ENCODE results near the gene SULT2B1.

Gene SULT2B1

DNA sequence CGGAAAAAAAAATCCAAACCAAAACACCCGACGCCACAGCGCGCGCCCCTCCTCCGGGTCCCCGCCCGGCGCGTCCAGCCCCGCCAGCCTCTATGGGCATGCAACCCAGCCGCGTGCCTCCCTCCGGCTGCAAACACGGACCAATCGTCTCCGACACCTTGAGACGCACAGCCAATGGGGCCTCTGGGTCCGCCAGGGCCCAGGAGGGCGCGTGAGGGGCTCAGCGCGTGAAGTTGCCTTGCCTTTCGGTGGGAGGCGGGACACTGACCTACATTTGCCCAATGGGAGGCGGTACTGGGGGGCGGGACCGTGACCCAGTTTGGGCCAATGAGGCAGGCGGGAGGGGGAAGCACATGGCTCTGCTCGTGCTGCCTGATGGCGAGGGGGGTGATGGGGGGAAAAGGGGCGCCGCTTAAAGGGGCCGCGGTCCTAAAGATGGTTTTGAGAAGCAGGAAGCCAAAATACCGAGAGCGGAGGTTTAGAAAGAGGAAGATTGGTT, 85.5 kb downstream of the SULT2B1 start:
- peak; percentile 99 for DNase-seq

DNA sequence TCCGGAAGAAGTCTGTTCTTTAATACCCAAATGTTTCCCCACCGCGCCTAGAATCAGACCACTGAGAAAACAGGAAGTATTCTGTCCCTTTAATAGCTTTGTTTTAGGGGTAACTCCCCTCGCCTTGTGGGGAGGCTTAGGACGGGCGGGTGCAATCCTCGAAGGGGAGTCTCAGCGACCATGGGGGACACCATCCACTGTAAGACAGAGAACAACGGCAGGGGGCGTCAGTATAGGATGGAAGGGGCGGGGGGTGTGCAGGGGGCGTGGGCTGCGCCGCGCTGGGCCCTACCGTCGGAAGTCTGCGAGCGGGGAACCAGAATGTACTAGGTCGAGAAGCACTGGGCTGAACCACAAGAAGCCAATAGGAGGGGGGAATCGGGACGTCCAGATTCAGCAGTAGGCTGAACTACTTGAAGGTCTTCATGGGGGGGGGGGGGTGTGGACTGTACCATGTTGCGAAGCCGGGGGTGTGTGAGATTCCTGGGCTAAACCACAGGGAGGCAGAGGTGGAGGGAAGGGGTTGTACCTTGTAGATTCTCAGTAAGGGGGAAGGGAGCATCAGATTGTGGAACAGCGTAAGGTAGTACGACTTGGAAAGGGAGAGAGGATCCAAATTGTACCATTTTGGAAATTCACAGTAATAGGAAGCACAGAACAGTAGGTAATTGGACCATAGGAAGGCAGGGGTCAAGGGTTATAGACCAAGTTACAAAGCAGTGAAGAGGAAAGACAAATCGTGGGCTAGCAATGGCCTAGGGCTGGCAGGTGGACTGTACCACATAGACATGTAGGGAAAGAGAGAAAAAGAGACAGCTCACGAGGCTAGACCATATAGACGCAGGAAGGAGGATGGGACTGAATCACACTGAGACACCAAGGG, 86.2 kb downstream of the SULT2B1 start:
- peak; percentile 71 for DNase-seq

DNA sequence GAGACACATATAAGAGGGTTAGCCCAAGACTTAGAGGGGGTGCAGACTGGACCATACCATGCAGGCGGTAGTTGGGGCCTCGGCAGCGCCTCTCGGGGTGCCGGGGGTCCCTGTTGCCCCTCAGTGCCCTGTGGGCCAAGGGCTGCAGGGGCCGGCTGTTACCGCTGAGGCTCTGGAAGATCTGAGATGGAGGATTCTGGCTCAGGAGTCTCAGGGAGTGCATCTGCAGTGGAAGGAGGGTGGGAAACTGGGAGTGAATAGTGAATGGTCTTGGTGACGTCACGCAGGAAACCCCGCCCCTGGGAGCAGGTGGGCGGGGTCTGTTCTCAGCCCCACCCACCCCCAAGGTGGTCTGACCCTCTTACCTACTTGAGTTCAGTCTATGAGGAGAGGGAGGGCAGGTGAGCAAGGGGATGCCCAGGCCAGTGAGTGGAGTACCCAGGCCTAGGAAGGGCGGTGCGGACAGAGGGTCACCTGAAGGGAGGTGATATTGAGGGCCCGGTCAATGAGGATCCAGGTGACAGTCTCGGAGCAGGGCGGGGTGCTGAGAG, 86.9 kb downstream of the SULT2B1 start:
- no peak for DNase-seq

DNA sequence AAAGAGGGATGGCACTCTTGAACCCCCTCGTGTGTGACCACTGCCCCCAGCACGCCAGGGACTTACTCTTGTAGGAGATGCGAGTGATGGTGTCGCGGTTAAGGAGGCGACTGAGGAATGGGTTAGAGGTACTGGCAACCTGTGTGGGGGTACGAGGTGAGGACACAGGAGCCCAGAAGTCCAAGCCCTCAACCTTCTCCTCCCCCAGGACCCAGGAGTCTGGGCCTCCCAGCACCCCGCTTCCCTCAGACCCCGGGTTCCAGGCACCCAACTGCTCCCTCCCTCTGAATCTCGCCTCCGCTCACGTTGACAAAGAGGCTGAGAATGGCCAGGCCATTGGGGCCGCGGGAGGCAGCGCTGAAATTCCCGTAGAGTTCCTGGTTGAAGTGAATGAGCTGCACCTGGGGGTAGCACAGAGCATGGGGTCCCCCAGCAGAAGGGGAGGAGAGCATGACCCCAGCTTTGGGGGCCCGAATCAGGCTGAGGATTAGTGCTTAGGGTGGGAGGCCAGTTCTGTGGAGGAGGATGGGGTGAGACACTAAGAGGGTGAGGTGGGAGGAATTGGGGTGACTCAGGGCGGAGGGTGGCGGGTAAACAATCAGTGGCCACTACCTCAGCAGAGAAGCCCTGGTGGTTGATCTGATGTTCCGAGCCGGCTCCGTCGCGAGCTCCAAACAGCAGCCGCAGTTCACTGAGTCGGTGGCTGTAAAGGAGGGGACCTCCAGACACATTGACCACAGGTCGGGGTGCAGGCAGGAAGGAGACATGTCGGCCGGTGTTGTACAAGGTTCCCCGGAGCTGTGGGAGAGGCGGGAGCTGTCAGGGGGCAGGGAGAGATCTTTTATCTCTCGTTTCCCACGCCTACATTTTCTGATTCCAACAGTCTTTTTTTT, 87.8 kb downstream of the SULT2B1 start:
- no peak for DNase-seq

DNA sequence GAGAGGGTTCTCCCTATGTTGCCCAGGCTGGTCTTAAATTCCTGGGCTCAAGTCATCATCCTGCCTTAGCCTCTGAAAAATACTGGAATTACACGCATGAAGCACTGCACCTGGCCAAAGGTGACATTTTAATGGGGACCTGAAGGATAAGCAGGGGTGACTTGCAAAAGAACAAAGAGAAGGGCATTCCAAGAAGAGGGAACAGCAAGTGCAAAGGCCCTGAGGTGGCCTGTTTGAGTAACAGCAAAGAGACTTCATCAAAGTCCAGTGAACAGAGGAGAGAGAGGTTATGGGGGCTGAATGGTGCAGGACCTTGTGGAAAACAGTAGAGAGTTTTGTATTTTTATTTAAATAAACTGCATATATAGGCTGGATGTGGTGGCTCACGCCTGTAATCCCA, 89.9 kb downstream of the SULT2B1 start:
- DNase-seq, result no peak

DNA sequence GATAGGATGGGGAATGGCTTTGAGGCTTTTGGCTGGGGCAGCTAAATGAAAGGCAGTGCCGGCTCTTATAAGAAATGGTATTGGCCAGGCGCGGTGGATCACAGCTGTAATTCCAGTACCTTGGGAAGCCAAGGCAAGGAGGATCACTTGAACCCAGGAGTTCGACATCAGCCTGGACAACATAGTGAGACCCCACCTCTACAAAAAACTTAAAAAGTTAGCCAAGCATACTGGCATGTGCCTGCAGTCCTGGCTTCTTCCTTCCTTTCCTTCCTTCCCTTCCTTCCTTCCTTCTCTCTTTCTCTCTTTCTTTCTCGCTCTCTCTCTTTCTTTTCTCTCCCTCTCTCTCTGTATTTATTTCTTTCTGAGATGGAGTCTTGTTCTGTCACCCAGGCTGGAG, 90.9 kb downstream of the SULT2B1 start:
- DNase-seq, result no peak

DNA sequence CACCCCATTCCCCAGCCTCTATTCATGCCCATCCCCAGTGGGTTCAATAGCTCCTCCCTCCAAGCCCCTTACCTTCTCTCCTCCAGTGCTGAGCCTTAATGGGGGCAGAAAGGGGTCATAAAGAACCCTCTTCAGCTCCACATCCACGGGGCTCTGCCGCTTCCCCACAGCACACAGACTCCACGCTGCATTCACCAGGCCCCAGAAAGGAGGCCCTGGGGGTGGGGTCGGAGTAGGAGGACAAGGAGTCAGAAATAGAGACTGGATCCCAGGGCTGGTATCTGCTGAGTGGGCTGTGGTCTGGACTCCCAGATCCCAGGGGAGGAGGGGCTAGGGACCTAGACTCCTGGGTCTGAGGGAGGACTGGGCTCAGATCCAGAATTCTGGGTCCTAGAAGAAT, 92.4 kb downstream of the SULT2B1 start:
- no peak for DNase-seq

DNA sequence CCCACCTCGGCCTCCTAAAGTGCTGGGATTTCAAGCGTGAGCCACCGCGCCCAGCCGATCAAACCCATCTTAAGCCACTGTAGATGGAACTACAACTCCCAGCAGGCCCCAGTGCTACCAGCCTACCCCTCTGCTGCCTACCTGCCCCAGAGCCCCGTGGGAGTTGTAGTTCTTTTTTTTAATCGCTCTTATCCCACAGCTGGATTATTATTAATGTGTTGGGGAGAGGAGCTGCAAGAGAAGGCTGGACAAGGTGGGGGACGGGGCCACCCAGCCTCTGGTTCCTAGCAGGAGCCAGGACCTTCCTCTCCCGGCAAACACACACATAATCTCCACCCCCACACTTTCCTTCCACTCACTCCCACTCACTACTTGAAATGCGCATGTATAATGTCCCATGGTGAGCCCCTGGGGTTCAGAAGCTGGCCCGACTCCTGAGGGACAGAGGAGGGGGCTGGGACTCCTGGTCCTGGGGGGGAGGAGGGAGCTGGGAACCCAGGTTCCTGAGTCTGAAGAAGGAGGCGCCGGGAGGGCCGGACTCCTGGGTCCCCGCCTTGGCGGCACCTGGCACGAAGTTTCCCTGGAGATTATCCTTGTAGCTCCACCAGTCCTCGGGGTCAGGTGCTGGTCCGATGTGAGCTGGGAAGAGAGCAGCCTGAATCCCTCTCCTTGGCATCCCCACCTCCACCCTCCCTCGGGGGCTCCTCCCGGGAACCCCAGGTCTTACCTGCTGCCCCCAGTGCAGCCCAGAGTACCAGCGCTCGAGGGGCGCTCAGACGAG, 93.1 kb downstream of the SULT2B1 start:
- DNase-seq, result peak; percentile 68

DNA sequence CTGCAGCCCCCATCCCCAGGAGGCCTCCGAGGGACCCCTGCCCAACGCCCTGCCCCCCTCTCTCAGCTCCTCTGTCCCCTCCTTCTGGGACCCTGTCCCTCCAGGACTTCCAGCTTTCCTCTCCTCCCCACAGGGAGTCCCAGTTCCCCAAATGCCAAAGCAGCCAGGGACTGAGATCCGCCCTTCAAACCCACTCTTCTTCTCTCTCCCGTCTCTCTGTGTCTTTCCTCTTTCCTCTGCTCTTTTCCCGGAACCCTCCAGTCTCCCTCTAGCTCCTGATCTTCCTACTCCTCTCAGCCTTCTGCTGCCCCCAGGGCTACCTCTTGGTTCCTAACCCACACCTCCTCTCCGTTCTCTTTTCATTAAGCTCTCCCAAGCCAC, 93.6 kb downstream of the SULT2B1 start:
- no peak for DNase-seq

DNA sequence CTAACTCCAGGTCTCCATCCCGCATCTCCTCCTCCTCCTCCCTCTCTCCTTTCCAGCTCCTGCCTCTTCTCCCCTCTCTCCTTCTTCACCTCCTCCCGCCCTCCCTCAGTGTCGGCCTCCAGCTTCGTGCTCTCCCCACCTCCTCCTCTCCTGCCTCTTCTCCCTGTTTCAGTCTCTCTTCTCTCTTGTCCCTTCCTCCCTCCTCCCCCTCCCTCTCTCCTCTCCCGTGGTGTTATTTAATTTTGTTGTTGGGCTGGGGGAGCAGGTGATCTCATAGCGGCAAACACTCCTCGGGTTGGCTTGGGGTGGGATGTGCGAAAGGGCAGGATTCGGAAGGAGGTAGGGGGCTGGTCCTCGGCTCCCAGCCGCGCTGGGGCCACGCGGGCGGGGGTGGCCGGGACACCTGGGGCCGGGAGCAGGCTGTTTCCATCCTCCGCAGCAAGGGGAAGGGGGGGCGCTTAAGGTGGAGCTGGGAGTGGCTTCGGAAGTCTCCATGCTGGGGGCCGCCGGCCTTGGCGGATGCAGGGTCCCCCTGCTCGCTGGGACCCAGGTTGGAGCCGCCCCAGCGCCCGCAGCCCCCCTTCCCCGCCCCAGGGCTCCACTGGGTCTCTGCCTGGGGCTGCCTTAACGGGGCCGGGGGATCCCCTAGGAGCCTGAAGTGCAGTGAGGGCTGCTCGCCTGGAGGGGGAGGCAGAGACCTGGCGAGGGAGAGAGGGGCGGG, 94.2 kb downstream of the SULT2B1 start, which contains the start of gene CA11:
Gene CA11, minus strand, starts transcription at position 187 of the 721 bp plus-strand sequence. CDS start 555 bp downstream, outside the sequence.
- peak; percentile 86 for DNase-seq

DNA sequence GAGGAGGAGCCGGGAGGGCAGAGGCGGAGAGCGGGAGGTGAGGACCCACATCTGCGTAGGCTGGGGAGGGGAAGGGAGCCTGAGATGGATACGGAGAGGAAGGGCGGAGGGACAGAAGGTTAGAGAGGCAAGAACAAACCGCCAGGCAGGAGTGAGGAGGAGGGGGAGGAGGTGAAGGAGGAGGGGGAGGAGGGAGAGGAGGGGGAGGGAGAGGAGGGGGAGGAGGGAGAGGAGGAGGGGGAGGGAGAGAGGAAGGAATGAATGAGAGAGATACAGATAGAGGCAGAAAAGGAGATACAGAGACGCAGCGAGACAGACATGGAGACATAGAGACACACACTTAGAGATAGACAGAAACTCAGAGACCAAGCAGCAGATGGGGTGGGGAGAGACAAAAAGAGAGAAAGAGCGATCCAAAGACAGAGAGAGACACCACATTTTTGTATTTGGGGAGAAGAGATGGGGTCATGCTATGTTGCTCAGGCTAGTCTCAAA, 94.8 kb downstream of the SULT2B1 start:
- no peak for DNase-seq

DNA sequence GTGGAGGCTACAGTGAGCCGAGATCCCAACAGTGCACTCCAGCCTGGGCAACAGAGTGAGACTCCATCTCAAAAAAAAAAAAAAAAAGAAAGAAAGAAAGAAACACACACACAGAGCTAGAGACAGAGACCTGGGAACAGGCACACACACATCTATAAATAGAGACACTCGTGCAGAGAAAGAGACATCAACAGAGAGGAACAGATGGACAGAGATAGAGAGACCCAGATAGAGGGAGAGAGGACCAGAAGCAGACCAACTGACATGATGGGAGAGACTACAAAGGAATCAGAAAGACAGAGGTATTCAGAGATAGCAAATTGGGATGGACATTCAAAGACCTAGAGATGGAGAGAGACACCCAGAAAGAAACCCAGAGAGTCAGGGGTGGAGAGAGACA, 96.2 kb downstream of the SULT2B1 start:
- DNase-seq, result no peak
